HG02623 (cell line): ENCODE measurements around the gene C2CD3.
"Not testable (repeated sequence)": the region's sequence is repeated elsewhere in the genome, so short reads cannot be mapped to it uniquely, and the experiment has no call there.

ENCODE experiments used
- ATAC-seq: cut with Tn5 transposase; IDR thresholded peaks from one replicate; pipeline ENCODE4 v1.9.1; 2021; ENCODE audit warnings: moderate library complexity; ENCODE audit not compliant: unreplicated experiment

C2CD3 gene

DNA sequence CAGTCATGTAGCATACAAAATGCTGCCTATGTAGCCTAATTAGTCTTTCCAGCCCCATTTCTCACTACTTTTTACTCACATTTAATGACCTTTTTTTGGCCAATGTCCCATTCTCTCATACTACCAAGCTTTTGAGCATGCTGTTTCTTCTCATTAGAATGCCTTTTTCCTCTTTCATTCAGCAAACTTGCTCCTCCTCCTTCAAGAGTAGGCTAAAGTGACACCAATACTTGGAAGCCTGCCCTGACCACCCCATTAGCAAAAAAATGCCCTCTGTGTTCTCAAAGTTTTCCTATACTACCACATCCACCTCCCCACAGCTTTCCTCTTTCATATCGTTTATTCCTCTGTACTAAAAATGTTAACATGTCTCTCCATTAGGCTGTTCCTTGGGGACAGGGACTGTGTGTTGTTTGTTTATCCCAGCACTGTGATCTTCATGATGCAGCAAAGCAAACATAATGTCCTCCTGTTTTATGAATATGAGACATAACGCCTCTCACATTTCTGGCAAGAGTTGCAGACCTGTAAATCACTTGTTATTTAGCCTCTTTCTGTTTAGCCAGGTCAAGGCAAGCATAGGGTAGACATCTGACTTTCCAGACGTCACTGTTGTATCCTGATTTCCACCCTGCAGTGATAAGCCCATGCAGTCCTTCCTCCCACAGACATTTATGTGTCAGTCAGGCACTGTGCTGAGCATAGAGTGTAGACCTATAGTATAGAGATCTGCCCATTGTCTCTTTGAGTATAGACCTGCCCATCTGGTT lies 99.9 kb downstream of the C2CD3 start:
- no peak for ATAC-seq

DNA sequence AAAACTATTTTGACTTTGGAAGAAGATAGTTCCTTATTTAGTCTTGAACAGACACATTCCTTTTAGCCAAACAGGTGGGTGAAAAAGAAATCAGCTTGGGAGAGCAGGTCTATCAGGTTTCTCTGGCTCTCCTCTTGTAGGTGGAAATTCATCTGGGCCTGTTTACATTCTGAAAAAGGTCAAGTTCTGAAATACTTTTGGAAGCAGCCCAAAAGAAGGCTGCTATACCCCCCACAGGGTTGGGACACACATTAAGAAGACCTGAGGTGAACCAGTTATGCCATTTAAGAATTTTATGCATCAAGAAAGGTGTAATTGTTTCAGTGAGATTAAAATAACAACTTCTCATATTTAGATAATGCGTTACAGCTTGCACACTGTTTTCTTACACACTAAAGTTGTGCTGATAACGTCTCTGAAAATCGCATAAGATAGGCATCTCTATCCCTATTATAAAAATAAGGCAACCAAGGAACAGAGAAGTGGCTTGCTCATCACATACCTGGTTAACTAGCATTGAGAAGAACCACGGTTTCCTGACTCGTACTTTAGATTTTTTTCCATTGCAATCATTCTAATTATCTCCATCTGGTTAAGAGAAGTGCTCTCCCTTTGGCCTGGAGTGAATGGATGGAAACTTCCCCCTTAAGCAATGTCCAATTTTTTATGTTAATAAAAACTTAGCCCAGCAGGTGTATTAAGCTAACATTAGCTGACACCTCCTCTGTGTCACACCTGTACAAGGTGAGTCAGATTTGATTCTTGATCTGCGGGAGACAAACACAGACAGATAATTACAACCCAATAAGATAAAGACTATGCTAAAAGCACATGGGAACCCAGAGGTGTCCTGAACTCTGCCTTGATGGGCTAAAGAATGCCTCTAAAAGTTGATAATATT lies 101.4 kb downstream of the C2CD3 start:
- ATAC-seq: no peak

DNA sequence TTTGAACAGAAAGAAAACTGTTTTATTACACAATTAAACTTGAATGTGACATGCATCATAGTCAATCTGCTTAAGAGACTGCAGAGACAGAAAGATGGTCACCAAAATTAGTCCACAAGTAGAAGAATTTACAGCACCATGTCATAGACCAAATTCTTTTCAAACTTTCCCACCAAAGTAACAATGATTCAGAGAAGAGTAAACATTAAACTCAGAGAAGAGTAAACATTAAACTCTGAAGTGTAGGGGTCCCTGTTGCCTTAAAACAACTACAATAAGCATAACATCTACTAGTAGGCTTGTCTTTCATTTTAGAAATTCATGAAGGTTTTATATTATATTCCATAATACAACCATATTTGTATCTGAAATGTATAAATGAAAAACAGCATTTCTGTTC lies 104.1 kb downstream of the C2CD3 start:
- not testable (repeated sequence) for ATAC-seq

DNA sequence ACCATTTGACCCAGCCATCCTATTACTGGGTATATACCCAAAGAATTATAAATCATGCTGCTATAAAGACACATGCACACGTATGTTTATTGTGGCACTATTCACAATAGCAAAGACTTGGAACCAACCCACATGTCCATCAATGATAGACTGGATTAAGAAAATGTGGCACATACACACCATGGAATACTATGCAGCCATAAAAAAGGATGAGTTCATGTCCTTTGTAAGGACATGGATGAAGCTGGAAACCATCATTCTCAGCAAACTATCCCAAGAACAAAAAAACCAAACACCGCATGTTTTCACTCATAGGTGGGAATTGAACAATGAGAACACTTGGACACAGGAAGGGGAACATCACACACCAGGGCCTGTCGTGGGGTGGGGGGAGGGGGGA lies 105.3 kb downstream of the C2CD3 start:
- not testable (repeated sequence) for ATAC-seq

- not testable (repeated sequence) for ATAC-seq
Observed at GRCh38 chr11:74063628-74064027, 107.2 kb downstream of the C2CD3 start.

GRCh38 chr11:74061599-74061998 lies 109.2 kb downstream of the C2CD3 start:
- ATAC-seq: not testable (repeated sequence)

DNA sequence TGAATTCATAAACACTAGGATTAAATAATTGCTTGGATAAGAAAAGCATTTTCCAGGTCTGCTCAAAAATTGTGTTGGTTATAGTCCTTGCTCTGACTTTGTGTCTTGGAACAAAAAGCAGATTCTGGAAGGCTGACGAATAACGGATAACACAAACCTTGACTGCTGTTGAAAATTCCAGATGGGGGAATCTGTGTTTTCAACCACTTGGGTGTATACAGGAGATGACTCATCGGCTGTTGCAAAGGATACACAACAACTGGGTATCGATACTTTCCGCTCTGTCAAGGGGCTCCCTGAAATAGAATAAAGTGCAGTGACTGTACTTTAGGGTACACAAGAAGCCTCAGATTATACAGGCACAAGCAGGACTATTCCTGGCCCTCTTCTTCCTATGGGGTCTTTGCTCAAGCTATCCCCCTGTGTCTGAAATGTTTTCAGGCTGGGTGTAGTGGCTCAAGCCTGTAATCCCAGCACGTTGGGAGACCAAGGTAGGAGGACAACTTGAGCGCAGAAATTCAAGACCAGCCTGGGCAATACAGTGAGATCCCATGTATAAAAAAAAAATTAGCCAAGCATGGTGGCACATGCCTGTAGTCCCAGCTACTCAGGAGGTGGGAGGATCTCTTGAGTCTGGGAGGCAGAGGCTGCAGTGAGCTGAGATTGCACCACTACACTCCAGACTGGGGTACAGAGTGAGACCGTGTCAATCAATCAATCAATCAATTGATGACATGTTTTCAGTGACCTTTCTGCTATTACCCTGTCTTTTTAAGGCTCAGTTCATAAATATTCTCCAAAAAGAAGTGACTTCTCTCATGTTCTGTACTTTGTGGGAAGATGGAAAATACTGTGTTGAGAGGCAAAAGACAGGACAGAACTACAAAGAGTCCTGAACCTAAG lies 113.3 kb downstream of the C2CD3 start:
- no peak for ATAC-seq

GRCh38 chr11:74055938-74056337 lies 114.9 kb downstream of the C2CD3 start:
- no peak for ATAC-seq

GRCh38 chr11:74050465-74050864 lies 120.3 kb downstream of the C2CD3 start:
- ATAC-seq: no peak

GRCh38 chr11:74048993-74049392 lies 121.8 kb downstream of the C2CD3 start:
- ATAC-seq: no peak

- no peak for ATAC-seq
Observed at GRCh38 chr11:74044538-74044937, 126.3 kb downstream of the C2CD3 start.

- no peak for ATAC-seq
Observed at GRCh38 chr11:74043450-74043849, 127.4 kb downstream of the C2CD3 start.

- no peak for ATAC-seq
Observed at GRCh38 chr11:74037309-74037708, 133.5 kb downstream of the C2CD3 start.

- ATAC-seq: no peak
Observed at GRCh38 chr11:74035264-74035663, 135.5 kb downstream of the C2CD3 start.

GRCh38 chr11:74033046-74033445 lies 137.8 kb downstream of the C2CD3 start:
- ATAC-seq: no peak

DNA sequence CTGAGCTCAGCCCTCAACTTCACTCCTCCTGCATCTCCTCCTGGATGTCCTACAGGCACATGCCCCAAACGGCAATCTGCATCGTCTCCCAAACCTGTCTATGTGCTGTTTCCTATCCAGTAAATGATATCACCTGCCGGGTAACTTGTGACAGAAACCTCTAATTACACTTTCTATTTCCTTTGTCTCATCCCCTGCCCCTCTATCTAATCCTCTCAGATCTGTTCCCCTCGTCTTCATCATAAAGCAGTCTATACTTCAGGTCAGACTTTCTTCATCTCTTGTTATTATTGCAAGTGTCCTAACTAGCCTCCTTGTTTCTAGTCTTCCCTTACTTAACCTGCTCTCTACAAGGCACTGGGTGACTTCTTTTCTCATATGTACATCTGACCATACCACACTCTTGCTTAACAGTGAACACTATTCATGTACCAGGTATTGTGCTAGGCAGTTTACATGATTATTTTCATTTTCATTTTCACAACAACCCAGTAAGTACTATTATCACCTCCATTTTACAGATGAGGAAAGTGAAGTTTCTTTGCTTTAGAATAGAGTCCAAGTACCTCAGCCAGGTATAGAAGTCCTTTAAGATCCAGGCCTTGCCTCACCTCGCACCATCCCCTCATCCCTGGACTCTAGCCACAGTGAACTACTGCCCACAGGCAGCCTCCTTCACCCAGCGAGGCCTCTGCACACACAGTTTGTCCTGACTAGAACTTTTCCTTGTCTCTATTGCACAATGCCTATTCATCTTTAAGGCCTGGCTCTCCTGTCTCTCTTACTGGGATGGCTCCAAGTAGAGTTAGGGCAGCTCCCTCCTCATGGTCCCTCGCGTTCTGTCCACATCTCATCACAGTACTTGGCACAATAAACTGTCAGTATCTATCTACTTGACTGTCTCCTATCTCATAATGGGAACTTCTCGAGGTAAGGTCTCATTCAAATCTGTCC lies 139.8 kb downstream of the C2CD3 start:
- ATAC-seq: no peak

DNA sequence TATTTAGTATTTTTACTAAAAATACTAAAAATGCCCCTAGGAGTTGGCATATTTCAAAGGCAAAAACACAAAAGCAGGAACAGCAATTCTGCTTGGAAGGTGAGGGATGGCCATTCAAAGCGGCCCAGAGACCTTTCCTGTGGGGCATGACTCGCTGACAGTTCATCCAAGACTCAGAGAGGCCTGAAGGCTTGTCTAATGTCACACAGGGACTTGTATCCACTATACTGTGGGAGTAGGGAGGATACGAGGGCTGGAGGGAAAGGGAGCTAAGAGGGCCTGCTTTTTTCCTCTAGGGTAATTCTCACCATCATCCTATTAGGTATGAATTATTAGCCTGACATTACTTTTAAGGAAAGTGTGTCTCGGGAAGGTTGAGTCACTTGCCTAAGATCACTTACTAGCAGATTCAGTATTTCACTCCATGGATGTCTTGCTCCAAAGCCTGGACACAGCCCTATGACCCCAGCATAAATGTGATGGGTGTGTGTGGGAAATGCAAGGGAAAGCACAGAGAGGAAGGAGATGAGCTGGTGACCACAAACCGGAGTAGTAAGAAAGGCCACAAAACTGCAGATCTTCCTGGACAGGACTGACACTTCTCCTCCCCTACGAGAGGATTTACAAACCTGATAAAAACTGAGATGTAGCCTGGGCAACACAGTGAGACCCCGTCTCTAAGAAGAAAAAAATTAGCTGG lies 145.2 kb downstream of the C2CD3 start:
- ATAC-seq: no peak

- no peak for ATAC-seq
Observed at GRCh38 chr11:74024261-74025029, 146.4 kb downstream of the C2CD3 start.

DNA sequence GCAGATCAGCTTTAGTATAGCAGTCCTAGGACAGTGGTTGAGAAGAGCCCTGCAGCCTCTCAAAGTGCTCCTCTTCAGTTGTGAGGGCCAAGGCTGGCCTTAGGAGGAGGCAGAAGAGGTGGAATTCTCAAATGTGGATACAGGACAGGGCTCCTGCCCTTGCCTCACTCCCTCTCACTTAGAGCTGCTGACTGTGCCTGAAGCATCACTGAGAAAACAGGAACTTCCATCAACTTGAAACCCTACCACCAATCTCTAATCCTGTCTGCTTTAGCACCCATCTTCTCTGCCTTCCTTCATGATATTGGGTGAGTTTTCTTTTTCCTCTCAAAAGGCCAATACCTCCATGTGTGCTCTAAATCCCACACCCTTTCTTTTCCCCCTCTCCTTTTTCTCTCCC lies 147.5 kb downstream of the C2CD3 start:
- ATAC-seq: no peak
